Panc1 (cell line): Measurements from ENCODE around the gene UBE2K.

ENCODE experiments used
- POLR2AphosphoS5 ChIP-seq: IDR thresholded peaks from 2 replicates; pipeline ENCODE4 v1.6.1; 2012; ENCODE audit warnings: mild to moderate bottlenecking, low read depth, low read length, moderate library complexity
- TCF7L2 ChIP-seq: IDR thresholded peaks from 2 replicates; pipeline ENCODE4 v1.6.1; 2011; ENCODE audit warnings: mild to moderate bottlenecking, low read depth, low read length, inconsistent platforms
- TF ChIP-seq, protein P1 (sequence below): fragments of 450-650 bp; IDR thresholded peaks from 2 replicates; pipeline ENCODE4 v1.5.1; 2017; ENCODE audit warnings: mild to moderate bottlenecking
- TF ChIP-seq, protein P2 (sequence below), 2 experiments: IDR thresholded peaks; 2 replicates each; pipeline ENCODE4 v1.6.1; 2011 to 2012; ENCODE audit warnings: low read depth in 2 of 2, control low read depth in 1 of 2, low read length in 1 of 2, mild to moderate bottlenecking in 1 of 2, moderate library complexity in 1 of 2; ENCODE audit not compliant: insufficient read depth in 1 of 2

DNA sequence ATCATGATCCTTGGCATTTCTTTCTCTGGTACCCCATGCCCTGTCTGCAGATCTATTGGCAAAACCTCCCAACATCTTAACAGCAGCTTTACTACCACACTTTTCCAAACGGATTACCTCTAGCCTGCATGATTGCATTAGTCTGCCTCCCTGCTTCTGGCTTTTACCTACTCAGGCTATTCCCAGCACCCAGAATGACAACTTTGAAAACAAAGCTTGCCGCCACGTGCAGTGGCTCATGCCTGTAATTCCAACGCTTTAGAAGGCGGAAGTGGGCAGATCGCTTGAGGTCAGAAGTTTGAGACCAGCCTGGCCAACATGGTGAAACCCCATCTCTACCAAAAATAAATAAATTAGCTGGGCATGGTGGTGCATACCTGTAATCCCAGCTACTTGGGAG is 60.2 kb downstream of the UBE2K start:
- TF ChIP-seq, protein P1, sequence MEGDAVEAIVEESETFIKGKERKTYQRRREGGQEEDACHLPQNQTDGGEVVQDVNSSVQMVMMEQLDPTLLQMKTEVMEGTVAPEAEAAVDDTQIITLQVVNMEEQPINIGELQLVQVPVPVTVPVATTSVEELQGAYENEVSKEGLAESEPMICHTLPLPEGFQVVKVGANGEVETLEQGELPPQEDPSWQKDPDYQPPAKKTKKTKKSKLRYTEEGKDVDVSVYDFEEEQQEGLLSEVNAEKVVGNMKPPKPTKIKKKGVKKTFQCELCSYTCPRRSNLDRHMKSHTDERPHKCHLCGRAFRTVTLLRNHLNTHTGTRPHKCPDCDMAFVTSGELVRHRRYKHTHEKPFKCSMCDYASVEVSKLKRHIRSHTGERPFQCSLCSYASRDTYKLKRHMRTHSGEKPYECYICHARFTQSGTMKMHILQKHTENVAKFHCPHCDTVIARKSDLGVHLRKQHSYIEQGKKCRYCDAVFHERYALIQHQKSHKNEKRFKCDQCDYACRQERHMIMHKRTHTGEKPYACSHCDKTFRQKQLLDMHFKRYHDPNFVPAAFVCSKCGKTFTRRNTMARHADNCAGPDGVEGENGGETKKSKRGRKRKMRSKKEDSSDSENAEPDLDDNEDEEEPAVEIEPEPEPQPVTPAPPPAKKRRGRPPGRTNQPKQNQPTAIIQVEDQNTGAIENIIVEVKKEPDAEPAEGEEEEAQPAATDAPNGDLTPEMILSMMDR, result no peak
- TF ChIP-seq, protein P2, sequence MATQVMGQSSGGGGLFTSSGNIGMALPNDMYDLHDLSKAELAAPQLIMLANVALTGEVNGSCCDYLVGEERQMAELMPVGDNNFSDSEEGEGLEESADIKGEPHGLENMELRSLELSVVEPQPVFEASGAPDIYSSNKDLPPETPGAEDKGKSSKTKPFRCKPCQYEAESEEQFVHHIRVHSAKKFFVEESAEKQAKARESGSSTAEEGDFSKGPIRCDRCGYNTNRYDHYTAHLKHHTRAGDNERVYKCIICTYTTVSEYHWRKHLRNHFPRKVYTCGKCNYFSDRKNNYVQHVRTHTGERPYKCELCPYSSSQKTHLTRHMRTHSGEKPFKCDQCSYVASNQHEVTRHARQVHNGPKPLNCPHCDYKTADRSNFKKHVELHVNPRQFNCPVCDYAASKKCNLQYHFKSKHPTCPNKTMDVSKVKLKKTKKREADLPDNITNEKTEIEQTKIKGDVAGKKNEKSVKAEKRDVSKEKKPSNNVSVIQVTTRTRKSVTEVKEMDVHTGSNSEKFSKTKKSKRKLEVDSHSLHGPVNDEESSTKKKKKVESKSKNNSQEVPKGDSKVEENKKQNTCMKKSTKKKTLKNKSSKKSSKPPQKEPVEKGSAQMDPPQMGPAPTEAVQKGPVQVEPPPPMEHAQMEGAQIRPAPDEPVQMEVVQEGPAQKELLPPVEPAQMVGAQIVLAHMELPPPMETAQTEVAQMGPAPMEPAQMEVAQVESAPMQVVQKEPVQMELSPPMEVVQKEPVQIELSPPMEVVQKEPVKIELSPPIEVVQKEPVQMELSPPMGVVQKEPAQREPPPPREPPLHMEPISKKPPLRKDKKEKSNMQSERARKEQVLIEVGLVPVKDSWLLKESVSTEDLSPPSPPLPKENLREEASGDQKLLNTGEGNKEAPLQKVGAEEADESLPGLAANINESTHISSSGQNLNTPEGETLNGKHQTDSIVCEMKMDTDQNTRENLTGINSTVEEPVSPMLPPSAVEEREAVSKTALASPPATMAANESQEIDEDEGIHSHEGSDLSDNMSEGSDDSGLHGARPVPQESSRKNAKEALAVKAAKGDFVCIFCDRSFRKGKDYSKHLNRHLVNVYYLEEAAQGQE (IDR thresholded peaks at IDR 0.05; ENCODE audit: insufficient read depth in 1 of 2, low read depth in 2 of 2, low read length in 1 of 2), result no peak
- no peak for TF ChIP-seq POLR2AphosphoS5
- no peak for TF ChIP-seq TCF7L2
